ENCODE measurements around the gene CCDC194. TPM values are rescaled to one million over a fixed set of nuclear protein-coding genes. Genes with fewer than 3 reads are reported as not detected.
"Not testable (repeated sequence)": the region's sequence is repeated elsewhere in the genome, so short reads cannot be mapped to it uniquely, and the experiment has no call there.

CCDC194 gene
- total RNA-seq, 1 donor = not detected

DNA sequence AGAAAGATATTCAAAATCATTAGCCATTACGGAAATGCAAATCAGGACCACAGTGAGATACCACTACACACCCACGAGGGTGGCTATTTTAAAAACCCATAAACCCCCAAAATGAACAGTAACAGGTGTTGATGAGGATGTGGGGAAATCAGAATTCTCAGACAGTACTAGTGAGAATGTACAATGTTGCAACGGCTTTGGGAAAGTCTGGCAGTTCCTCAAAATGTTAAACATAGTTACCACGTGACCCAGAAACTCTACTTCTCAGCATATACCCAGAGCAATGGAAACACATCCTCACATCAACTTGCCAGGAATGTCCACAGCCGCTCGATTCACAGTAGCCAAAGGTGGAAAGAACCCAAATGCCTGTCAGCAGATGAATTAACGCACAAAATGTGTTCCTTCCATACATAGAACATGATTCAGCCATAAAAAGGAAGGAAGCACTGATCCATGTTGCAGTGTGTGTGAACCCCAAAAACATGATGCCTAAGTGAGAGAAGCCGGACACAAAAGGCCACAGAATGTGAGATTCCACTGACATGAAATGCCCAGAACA is 23.9 kb downstream of the CCDC194 start:
- no peaks in the 10 kb centered on the region for H3K79me2 ChIP-seq (ENCODE audit: insufficient read depth, low read length)
- no peak for TF ChIP-seq CTCF (IDR thresholded peaks at IDR 0.05; ENCODE audit: extremely low read depth, low read depth, low read length)
- H3K27me3 ChIP-seq (ENCODE audit: insufficient read depth, low read length) = no peaks in the 10 kb centered on the region
- DNase-seq (ENCODE audit: insufficient read length, low spot score, missing footprints) = peak; percentile 66
- no peaks in the 10 kb centered on the region for H3K36me3 ChIP-seq (ENCODE audit: insufficient read depth, low read length)
- H3K4me3 ChIP-seq (ENCODE audit: insufficient read depth, low read length) = no peak overlapping the region
- H3K4me2 ChIP-seq (ENCODE audit: insufficient read depth, low read length) = no peak overlapping the region
- no peaks in the 10 kb centered on the region for H4K20me1 ChIP-seq (ENCODE audit: insufficient read depth, low read length)
- H2AFZ ChIP-seq (ENCODE audit: low read length) = no peak overlapping the region
- H3K9me3 ChIP-seq (ENCODE audit: low read depth, low read length) = no peaks in the 10 kb centered on the region
- H3K27ac ChIP-seq (ENCODE audit: low read depth, low read length) = no peak overlapping the region
- H3K4me1 ChIP-seq (ENCODE audit: insufficient read depth, low read length) = no peaks in the 10 kb centered on the region

DNA sequence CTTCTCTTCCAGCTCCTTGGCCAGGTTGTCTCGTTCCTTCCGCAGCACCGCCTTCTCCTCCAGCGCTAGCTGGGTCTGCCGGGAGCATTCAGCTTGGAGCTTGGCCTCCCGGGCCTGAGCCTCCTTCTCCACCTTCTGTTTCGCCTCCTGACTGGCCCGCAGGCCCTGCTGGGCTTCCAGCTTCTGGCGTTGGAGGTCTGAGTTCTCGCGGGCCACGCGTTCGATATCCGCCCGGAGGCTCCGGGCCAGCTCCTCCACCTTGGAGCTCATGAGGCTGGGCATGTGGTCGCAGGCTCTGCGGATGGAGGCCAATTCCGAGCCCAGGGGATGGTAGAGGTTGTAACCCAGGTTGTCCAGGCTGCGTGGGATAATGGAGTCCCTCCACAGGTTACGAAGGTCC is 28.6 kb downstream of the CCDC194 start:
- no peak overlapping the region for H2AFZ ChIP-seq (ENCODE audit: low read length)
- no peaks in the 10 kb centered on the region for H3K9me3 ChIP-seq (ENCODE audit: low read depth, low read length)
- no peaks in the 10 kb centered on the region for H3K4me1 ChIP-seq (ENCODE audit: insufficient read depth, low read length)
- peak; percentile 13 for DNase-seq (ENCODE audit: insufficient read length, low spot score, missing footprints)
- no peaks in the 10 kb centered on the region for H3K36me3 ChIP-seq (ENCODE audit: insufficient read depth, low read length)
- TF ChIP-seq CTCF (IDR thresholded peaks at IDR 0.05; ENCODE audit: extremely low read depth, low read depth, low read length) = no peak
- H3K4me3 ChIP-seq (ENCODE audit: insufficient read depth, low read length) = no peak overlapping the region
- H3K79me2 ChIP-seq (ENCODE audit: insufficient read depth, low read length) = no peaks in the 10 kb centered on the region
- no peaks in the 10 kb centered on the region for H3K27me3 ChIP-seq (ENCODE audit: insufficient read depth, low read length)
- H3K4me2 ChIP-seq (ENCODE audit: insufficient read depth, low read length) = no peak overlapping the region
- no peak overlapping the region for H3K27ac ChIP-seq (ENCODE audit: low read depth, low read length)
- no peaks in the 10 kb centered on the region for H4K20me1 ChIP-seq (ENCODE audit: insufficient read depth, low read length)

DNA sequence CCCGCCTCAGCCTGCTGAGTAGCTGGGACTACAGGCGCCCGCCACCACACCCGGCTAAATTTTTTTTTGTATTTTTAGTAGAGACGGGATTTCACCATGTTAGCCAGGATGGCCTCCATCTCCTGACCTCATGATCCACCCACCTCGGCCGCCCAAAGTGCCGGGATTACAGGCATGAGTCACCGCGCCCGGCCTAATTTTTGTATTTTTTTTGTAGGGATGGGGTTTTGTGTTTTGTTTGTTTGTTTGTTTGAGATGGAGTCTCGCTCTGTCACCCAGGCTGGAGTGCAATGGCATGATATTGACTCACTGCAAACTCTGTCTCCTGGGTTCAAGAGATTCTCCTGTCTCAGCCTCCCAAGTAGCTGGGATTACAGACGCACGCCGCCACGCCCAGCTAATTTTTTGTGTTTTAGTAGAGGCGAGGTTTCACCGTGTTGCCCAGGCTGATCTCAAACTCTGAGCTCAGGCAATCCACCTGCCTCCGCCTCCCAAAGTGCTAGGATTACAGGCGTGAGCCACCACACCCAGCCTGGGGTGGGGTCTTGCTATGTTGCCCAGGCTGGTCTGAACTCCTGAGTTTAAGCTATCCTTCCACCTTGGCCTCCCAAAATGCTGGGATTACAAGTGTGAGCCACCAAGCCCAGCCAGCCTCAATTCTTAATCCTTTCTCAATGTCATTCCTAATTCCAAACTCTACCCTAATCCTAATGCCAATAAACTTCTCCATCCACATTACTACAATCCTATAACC is 30.0 kb downstream of the CCDC194 start:
- H3K79me2 ChIP-seq (ENCODE audit: insufficient read depth, low read length); H3K27me3 ChIP-seq (ENCODE audit: insufficient read depth, low read length); H3K9me3 ChIP-seq (ENCODE audit: low read depth, low read length); H3K4me3 ChIP-seq (ENCODE audit: insufficient read depth, low read length); H3K4me2 ChIP-seq (ENCODE audit: insufficient read depth, low read length); H2AFZ ChIP-seq (ENCODE audit: low read length); H3K36me3 ChIP-seq (ENCODE audit: insufficient read depth, low read length); H3K27ac ChIP-seq (ENCODE audit: low read depth, low read length); DNase-seq (ENCODE audit: insufficient read length, low spot score, missing footprints); H3K4me1 ChIP-seq (ENCODE audit: insufficient read depth, low read length); H4K20me1 ChIP-seq (ENCODE audit: insufficient read depth, low read length): not testable (repeated sequence)

- Histone ChIP-seq H3K4me3 (ENCODE audit: insufficient read depth, low read length) (no peak overlapping the region), H3K36me3 (ENCODE audit: insufficient read depth, low read length) (no peaks in the 10 kb centered on the region), H4K20me1 (ENCODE audit: insufficient read depth, low read length) (no peaks in the 10 kb centered on the region), H2AFZ (ENCODE audit: low read length) (no peak overlapping the region), H3K4me1 (ENCODE audit: insufficient read depth, low read length) (no peaks in the 10 kb centered on the region), H3K27me3 (ENCODE audit: insufficient read depth, low read length) (no peaks in the 10 kb centered on the region), H3K79me2 (ENCODE audit: insufficient read depth, low read length) (no peaks in the 10 kb centered on the region), H3K9me3 (ENCODE audit: low read depth, low read length) (no peaks in the 10 kb centered on the region), H3K4me2 (ENCODE audit: insufficient read depth, low read length) (no peak overlapping the region), H3K27ac (ENCODE audit: low read depth, low read length) (no peak overlapping the region)
- TF ChIP-seq CTCF (IDR thresholded peaks at IDR 0.05; ENCODE audit: extremely low read depth, low read depth, low read length) = no peak
- DNase-seq (ENCODE audit: insufficient read length, low spot score, missing footprints) = peak; percentile 82
Observed at GRCh38 chr19:17359905-17360800, 33.8 kb downstream of the CCDC194 start.
